ENCODE results near the gene DDX51.

Gene DDX51

GRCh38 chr12:132161796-132162507 is 17.8 kb upstream of the DDX51 start:
- Histone ChIP-seq H3K18ac (ENCODE audit: low read length) (no peak overlapping the region), H4K5ac (ENCODE audit: low read length) (no peak overlapping the region), H3K4me3 (ENCODE audit: low read length) (no peak overlapping the region), H3K56ac (ENCODE audit: low read length) (no peak overlapping the region), H2AK5ac (ENCODE audit: low read length) (no peak overlapping the region), H3K9ac (ENCODE audit: low read length) (no peak overlapping the region), H2BK120ac (ENCODE audit: low read depth, low read length) (no peak overlapping the region), H2BK15ac (replicated peaks; ENCODE audit: low read depth) (no peak overlapping the region), H4K8ac (ENCODE audit: low read depth, low read length) (no peak overlapping the region), H3K4me2 (ENCODE audit: low read length) (no peak overlapping the region), H3K36me3 (ENCODE audit: control insufficient read depth, insufficient read depth, low read length) (peaks cover 5% of the 10 kb centered on the region), H3K23ac (ENCODE audit: low read length) (no peak overlapping the region), H3K79me2 (ENCODE audit: control insufficient read depth, insufficient read depth, low read length) (no peaks in the 10 kb centered on the region), H2BK5ac (ENCODE audit: low read length) (no peak overlapping the region), H3K27me3 (ENCODE audit: insufficient read depth, low read length, poor library complexity) (no peaks in the 10 kb centered on the region), H3K27ac (ENCODE audit: low read depth, low read length) (no peak overlapping the region), H3K4ac (ENCODE audit: low read depth, low read length) (no peak overlapping the region), H3K79me1 (ENCODE audit: low read length) (no peaks in the 10 kb centered on the region), H3K4me1 (ENCODE audit: control insufficient read depth, low read depth, low read length) (no peaks in the 10 kb centered on the region)
- no peak for DNase-seq
- WGBS (ENCODE audit: extremely low coverage, insufficient coverage, low lambda C conversion rate) = no CpG with 5 or more reads among the region's 17 CpGs

DNA sequence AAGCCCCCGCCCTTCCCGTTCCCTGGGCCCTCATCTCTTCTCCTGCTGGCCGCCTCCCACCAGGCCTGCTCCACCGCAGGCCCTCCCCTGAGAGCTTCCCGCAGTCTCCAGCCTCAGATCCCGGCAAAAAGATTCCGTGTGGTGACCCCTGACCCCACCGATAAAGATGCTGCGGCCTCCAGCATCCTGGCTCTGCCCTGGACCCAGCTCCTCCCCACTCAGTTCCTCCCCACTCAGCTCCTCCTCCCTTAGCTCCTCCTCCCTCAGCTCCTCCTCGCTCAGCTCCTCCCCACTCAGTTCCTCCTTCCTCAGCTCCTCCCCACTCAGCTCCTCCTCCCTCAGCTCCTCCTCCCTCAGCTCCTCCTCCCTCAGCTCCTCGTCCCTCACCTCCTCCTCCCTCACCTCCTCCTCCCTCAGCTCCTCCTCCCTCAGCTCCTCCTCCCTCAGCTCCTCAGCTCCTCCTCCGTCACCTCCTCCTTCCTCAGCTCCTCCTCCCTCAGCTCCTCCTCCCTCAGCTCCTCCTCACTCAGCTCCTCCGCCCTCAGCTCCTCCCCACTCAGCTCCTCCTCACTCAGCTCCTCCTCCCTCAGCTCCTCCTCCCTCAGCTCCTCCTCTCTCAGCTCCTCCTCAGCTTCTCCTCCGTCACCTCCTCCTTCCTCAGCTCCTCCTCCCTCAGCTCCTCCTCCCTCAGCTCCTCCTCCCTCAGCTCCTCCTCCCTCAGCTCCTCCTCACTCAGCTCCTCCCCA is 17.1 kb upstream of the DDX51 start:
- H3K36me3 ChIP-seq (ENCODE audit: control insufficient read depth, insufficient read depth, low read length) = peaks cover 12% of the 10 kb centered on the region
- no peaks in the 10 kb centered on the region for H3K79me2 ChIP-seq (ENCODE audit: control insufficient read depth, insufficient read depth, low read length)
- DNase-seq = peak; percentile 27
- no peak overlapping the region for H2BK5ac ChIP-seq (ENCODE audit: low read length)
- no CpG with 5 or more reads among the region's 14 CpGs for WGBS (ENCODE audit: extremely low coverage, insufficient coverage, low lambda C conversion rate)
- no peak overlapping the region for H3K18ac ChIP-seq (ENCODE audit: low read length)
- H3K4me3 ChIP-seq (ENCODE audit: low read length) = no peak overlapping the region
- no peak overlapping the region for H2AK5ac ChIP-seq (ENCODE audit: low read length)
- H3K27ac ChIP-seq (ENCODE audit: low read depth, low read length) = no peak overlapping the region
- H3K23ac ChIP-seq (ENCODE audit: low read length) = no peak overlapping the region
- no peaks in the 10 kb centered on the region for H3K27me3 ChIP-seq (ENCODE audit: insufficient read depth, low read length, poor library complexity)
- no peak overlapping the region for H3K4me2 ChIP-seq (ENCODE audit: low read length)
- no peaks in the 10 kb centered on the region for H3K79me1 ChIP-seq (ENCODE audit: low read length)
- H4K8ac ChIP-seq (ENCODE audit: low read depth, low read length) = no peak overlapping the region
- no peak overlapping the region for H2BK120ac ChIP-seq (ENCODE audit: low read depth, low read length)
- H4K5ac ChIP-seq (ENCODE audit: low read length) = no peak overlapping the region
- no peak overlapping the region for H2BK15ac ChIP-seq (replicated peaks; ENCODE audit: low read depth)
- no peak overlapping the region for H3K9ac ChIP-seq (ENCODE audit: low read length)
- no peak overlapping the region for H3K4ac ChIP-seq (ENCODE audit: low read depth, low read length)
- H3K56ac ChIP-seq (ENCODE audit: low read length) = no peak overlapping the region
- H3K4me1 ChIP-seq (ENCODE audit: control insufficient read depth, low read depth, low read length) = no peaks in the 10 kb centered on the region

- H3K4me3 ChIP-seq (ENCODE audit: low read length) = no peak overlapping the region
- H3K36me3 ChIP-seq (ENCODE audit: control insufficient read depth, insufficient read depth, low read length) = peaks cover 14% of the 10 kb centered on the region
- H2BK120ac ChIP-seq (ENCODE audit: low read depth, low read length) = no peak overlapping the region
- no peaks in the 10 kb centered on the region for H3K27me3 ChIP-seq (ENCODE audit: insufficient read depth, low read length, poor library complexity)
- H3K18ac ChIP-seq (ENCODE audit: low read length) = no peak overlapping the region
- H4K5ac ChIP-seq (ENCODE audit: low read length) = no peak overlapping the region
- DNase-seq = no peak
- H2BK15ac ChIP-seq (replicated peaks; ENCODE audit: low read depth) = no peak overlapping the region
- no CpG with 5 or more reads among the region's 15 CpGs for whole genome bisulfite sequencing (ENCODE audit: extremely low coverage, insufficient coverage, low lambda C conversion rate)
- H3K23ac ChIP-seq (ENCODE audit: low read length) = no peak overlapping the region
- H3K4me1 ChIP-seq (ENCODE audit: control insufficient read depth, low read depth, low read length) = no peaks in the 10 kb centered on the region
- H2AK5ac ChIP-seq (ENCODE audit: low read length) = no peak overlapping the region
- H3K27ac ChIP-seq (ENCODE audit: low read depth, low read length) = no peak overlapping the region
- H3K9ac ChIP-seq (ENCODE audit: low read length) = no peak overlapping the region
- H2BK5ac ChIP-seq (ENCODE audit: low read length) = no peak overlapping the region
- H3K79me2 ChIP-seq (ENCODE audit: control insufficient read depth, insufficient read depth, low read length) = no peaks in the 10 kb centered on the region
- no peaks in the 10 kb centered on the region for H3K79me1 ChIP-seq (ENCODE audit: low read length)
- H3K56ac ChIP-seq (ENCODE audit: low read length) = no peak overlapping the region
- H3K4me2 ChIP-seq (ENCODE audit: low read length) = no peak overlapping the region
- no peak overlapping the region for H3K4ac ChIP-seq (ENCODE audit: low read depth, low read length)
- no peak overlapping the region for H4K8ac ChIP-seq (ENCODE audit: low read depth, low read length)
Observed at GRCh38 chr12:132160601-132161035, 16.5 kb upstream of the DDX51 start.

DNA sequence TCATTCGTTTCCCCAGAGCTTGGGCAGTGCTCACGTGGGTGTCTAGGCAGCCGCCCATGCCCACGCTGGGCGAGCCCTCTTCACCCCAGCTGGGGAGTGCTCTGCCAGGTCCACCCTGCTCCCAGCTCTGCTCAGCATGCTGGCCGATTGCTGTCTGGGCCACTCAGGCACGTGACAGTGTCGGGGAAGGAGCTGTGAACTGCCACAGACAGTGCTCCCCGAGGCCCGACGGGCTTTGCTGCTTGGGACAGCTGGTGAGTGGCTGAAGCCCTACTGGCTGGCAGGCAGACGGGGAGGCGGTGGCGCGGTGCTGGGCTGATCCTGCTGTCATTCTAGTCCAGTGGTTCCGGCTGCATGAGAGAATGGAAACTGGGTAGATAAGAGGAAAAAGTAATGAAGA is 15.9 kb upstream of the DDX51 start:
- Histone ChIP-seq H3K4me3 (ENCODE audit: low read length) (no peak overlapping the region), H2BK15ac (replicated peaks; ENCODE audit: low read depth) (no peak overlapping the region), H3K79me1 (ENCODE audit: low read length) (no peaks in the 10 kb centered on the region), H4K8ac (ENCODE audit: low read depth, low read length) (no peak overlapping the region), H3K4me1 (ENCODE audit: control insufficient read depth, low read depth, low read length) (no peaks in the 10 kb centered on the region), H3K36me3 (ENCODE audit: control insufficient read depth, insufficient read depth, low read length) (peaks cover 14% of the 10 kb centered on the region), H3K27me3 (ENCODE audit: insufficient read depth, low read length, poor library complexity) (no peaks in the 10 kb centered on the region), H4K5ac (ENCODE audit: low read length) (no peak overlapping the region), H3K79me2 (ENCODE audit: control insufficient read depth, insufficient read depth, low read length) (no peaks in the 10 kb centered on the region), H3K27ac (ENCODE audit: low read depth, low read length) (no peak overlapping the region), H3K23ac (ENCODE audit: low read length) (no peak overlapping the region), H2BK120ac (ENCODE audit: low read depth, low read length) (no peak overlapping the region), H3K9ac (ENCODE audit: low read length) (no peak overlapping the region), H3K56ac (ENCODE audit: low read length) (no peak overlapping the region), H3K4me2 (ENCODE audit: low read length) (no peak overlapping the region), H2AK5ac (ENCODE audit: low read length) (no peak overlapping the region), H3K4ac (ENCODE audit: low read depth, low read length) (no peak overlapping the region), H2BK5ac (ENCODE audit: low read length) (no peak overlapping the region), H3K18ac (ENCODE audit: low read length) (no peak overlapping the region)
- DNase-seq = no peak
- no CpG with 5 or more reads among the region's 16 CpGs for WGBS (ENCODE audit: extremely low coverage, insufficient coverage, low lambda C conversion rate)

DNA sequence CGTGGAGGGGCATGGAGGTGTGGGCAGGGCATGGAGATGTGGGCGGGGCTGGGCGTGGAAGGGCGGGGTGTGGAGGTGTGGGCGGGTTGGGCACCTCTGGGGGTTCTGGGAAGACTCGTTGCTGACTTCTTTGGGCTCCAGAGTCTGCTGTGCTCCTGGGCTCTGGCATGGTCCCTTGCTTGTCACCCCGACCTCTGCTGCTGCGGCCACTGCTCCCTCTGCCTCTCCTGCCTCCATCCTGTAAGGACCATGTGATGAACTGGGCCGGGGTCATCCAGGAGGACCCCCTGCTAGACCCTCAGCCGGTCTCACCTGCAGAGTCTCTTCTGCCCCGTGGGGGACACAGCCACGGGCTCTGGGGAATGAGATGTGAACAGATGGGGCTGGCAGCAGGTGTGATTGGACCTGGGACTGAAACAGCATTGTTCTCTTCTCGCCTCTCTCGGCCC is 15.5 kb upstream of the DDX51 start:
- H3K27me3 ChIP-seq (ENCODE audit: insufficient read depth, low read length, poor library complexity) = no peaks in the 10 kb centered on the region
- H3K27ac ChIP-seq (ENCODE audit: low read depth, low read length) = no peak overlapping the region
- no peak overlapping the region for H3K23ac ChIP-seq (ENCODE audit: low read length)
- peaks cover 14% of the 10 kb centered on the region for H3K36me3 ChIP-seq (ENCODE audit: control insufficient read depth, insufficient read depth, low read length)
- H2AK5ac ChIP-seq (ENCODE audit: low read length) = no peak overlapping the region
- no peak overlapping the region for H3K4me3 ChIP-seq (ENCODE audit: low read length)
- DNase-seq = no peak
- no peak overlapping the region for H4K8ac ChIP-seq (ENCODE audit: low read depth, low read length)
- H3K79me2 ChIP-seq (ENCODE audit: control insufficient read depth, insufficient read depth, low read length) = no peaks in the 10 kb centered on the region
- no peak overlapping the region for H3K9ac ChIP-seq (ENCODE audit: low read length)
- no CpG with 5 or more reads among the region's 14 CpGs for WGBS (ENCODE audit: extremely low coverage, insufficient coverage, low lambda C conversion rate)
- H3K56ac ChIP-seq (ENCODE audit: low read length) = no peak overlapping the region
- H3K4me1 ChIP-seq (ENCODE audit: control insufficient read depth, low read depth, low read length) = no peaks in the 10 kb centered on the region
- H2BK120ac ChIP-seq (ENCODE audit: low read depth, low read length) = no peak overlapping the region
- no peak overlapping the region for H4K5ac ChIP-seq (ENCODE audit: low read length)
- no peak overlapping the region for H3K4me2 ChIP-seq (ENCODE audit: low read length)
- H3K79me1 ChIP-seq (ENCODE audit: low read length) = no peaks in the 10 kb centered on the region
- H2BK5ac ChIP-seq (ENCODE audit: low read length) = no peak overlapping the region
- H2BK15ac ChIP-seq (replicated peaks; ENCODE audit: low read depth) = no peak overlapping the region
- H3K18ac ChIP-seq (ENCODE audit: low read length) = no peak overlapping the region
- no peak overlapping the region for H3K4ac ChIP-seq (ENCODE audit: low read depth, low read length)

All from mesendoderm (in vitro differentiated cells).